Non-pigmented ciliary epithelial cell (primary cell): ENCODE measurements around the gene SOCS1.

Source experiments
- DNase-seq: peaks from one replicate; pipeline ENCODE4 v3.0.0-alpha.2; 2010; ENCODE audit warnings: low read depth

The SOCS1 gene

DNA sequence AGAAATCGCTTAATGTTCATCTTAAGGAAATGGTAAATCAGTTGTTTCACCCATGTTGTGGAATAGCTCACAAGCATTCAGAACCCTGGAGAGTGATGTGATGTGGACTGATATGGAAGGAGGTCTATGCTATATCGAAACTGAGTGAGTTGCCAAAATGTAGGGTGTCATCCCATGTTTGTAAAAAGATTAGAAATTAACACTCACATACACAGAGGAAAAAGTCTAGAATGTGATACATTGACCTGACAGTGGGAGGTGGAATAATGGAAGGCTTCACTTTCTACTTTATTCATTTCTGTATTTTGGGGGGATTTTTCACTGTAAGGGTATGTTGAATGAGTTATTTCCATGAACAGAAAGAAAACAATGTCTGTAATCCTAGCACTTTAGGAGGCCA, 29.8 kb upstream of the SOCS1 start:
- no peak for DNase-seq

DNA sequence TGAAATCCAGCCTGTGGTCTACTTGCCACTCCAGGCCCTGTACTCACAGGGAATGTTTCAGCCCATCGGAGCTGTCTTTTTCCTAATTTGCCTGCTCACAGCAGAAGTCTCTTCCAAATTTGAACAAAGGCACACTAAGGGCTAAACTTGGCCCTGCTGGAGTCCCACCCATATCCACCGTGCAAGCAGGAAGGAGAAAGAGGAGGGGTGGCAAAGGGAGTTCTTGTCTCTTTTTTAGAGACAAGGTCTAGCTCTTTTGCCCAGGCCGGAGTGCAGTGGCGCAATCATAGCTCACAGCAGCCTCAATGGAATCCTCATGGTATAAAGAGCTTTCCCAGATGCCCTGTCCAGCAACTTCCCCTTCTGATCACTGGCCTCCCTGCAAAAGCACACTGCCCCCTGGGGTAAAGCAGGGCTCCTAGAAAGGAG, 27.8 kb upstream of the SOCS1 start:
- DNase-seq = no peak

DNA sequence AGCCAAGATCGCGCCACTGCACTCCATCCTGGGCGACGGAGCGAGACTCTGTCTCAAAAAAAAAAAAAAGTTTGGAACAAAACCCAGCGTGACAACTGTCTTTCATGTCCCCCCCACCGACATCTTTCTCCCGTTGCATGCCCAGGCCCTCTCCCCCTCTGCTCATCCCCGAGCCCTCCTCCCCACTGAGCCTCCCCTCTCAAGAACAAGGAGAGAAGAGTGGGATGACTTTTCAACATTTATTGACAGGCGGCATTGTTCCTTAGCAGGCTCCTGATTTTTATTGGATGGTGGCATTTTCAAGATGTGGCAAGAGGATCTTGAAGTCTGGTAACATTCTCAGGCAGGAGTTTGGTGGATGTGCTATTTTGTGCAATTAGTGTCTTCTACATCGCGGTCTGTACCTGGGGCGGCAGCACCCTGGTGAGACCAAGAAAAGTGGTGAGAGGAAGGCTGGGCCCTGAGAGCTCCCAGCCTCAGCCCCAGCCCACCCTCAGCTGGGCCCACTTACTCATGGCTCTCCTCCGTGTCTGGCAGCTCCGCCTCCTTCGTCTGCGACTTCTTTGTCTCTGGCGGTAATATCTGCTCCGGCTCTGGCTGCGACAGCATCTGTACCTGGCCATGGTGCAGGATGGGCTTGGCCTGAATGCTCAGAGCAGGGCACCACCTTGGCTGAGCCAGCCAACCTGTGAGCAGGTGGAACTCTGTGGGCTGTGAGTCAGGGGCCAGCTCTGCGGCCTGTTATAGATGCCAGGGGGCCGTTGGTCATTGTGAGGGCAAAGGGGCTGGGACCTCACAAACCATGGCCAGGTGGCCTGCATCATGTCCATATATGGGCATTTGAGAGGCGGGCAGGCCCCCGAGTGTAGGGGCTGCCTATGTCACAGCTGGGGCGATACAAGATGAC, 24.9 kb upstream of the SOCS1 start, which contains the start of gene PRM1:
TSS of gene PRM1 (minus strand) at position 715 of the 907 bp plus-strand sequence. CDS start at position 623, 92 bp downstream.
- DNase-seq = no peak

DNA sequence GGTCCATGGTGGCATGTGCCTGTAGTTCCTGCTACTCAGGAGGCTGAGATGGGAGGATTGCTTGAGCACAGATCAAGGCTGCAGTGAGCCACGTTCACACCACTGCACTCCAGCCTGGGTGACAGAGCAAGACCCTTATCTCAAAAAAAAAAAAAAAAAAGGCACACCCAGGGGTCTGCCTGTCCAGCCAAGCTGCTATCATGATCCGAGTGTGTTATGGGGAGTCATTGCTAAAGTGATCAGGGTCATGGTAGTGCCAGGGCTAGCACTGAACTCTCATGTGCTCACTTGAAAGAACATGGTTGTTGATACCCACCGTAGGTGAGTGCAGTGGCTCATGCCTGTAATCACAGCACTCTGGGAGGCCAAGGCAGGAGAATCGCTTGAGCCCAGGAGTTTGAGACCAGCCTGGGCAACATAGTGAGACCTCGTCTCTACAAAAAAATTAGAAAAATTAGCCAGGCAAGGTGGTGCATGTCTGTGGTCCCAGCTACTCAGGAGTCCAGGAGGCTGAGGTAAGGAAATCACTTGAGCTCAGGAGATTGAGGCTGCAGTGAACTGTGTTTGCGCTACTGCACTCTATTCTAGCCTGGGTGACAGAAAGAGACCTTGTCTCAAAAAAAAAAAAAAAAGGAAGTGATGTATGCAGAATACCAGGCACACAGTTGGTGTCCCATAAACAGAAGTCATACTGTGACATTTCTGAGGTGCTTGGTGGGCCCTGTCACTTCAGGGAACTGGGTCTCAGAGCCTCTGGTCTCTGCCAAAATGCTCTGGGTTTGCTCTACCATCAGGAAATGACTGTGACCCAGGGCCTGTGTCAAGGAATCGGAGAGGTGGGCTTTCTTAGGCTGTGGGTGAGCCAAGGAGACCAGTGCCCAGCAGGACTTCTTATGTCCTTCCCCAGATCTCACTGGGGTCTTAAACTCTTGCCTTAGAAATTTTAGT, 23.0 kb upstream of the SOCS1 start:
- no peak for DNase-seq

DNA sequence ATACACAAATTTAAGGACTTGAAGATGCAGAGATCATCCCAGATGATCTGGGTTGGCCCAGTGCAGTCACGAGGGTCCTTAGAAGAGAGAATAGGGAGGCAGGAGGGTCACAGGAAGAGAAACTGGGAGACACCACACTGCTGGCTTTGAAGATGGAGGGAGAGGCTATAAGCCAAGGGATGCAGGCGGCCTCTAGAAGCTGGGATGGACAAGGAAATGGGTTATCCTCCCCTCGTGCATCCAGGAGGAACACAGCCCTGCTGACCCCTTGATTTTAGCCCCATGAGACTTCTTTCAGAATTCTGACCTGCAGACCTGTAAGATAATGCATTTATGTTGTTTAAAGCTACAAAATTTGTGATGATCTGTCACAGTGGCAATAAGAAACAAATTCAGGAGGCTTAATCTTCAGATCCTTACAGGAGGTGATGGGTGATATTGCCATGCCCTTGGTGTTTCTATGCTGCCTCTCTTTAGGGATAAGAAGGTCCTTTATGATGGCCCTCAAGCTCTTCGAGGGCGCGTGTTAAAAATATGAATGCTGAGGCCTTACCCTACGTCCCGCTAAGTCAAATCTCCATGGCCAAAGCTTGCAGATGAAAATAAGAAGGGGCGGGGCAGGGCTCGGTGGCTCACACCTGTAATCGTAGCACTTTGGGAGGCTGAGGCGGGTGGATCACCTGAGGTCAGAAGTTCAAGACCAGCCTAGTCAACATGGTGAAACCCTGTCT, 21.8 kb upstream of the SOCS1 start:
- DNase-seq = no peak

DNA sequence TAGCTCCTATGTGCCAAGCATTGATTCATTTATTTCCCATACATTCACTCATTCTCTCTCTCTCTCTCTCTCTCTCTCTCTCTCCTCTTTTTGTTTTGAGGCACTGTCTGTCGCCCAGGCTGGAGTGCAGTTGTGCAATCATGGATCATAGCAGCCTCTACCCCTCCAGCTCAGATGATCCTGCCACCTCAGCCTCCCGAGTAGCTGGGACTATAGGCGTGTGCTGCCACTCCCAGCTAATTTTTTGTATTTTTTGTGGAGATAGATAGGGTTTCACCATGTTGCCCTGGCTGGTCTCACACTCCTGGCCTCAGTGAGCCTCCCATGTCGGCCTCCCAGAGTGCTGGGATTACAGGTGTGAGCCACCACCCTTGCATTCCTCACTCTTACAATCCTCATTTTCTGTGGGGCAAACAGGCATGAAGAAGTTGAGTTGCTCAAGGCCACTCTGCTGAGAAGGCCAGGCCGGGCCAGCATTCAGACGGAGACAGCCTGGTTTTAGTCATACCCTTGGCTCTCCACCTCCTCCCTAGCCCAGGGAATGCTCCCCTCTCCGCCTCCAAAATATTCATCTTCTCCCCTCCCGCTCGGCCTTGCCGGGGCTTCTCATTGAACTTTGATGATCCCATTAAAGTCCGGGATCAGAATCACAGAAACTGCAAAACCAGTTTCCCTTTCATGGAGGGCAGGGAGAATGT, 21.0 kb upstream of the SOCS1 start:
- no peak for DNase-seq

DNA sequence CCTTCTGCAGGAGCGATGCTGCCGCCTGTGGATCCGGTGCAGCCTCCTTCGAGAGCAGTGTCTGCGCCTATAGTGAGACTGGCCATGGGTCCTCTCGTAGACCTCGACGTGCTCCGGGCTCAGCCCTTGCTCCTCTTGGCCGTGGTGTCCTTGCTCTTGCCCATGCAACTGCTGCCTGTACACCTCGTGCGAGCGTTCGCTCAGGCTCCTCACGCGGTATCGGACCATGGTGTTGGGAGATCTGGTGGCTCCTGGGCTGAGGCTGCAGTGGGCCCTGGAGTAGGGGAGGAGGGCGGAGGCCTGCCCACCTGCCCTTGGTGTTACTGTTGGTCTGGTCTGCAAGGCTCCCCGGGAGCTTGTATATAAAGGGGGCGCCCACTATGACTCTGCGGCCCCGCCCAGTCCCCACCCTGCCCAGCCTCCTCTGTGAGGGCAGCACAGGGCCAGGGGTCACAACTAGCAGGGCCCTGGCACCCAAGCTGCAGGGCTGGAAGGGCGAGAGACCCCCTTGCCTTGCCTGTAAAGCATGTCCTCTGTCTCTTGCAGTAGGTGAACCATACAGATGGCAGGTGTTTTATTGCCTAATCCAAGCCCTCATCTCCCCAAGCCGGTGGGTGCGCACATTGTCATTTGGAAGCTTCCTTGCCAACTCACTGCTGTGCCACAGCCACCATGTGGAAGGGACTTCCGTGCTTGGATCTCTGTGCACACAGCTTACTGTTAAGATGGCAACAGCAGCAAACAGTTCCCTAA, 20.3 kb upstream of the SOCS1 start, which contains the start of gene PRM2:
TSS of gene PRM2 (minus strand) at position 338 of the 753 bp plus-strand sequence. CDS start at position 228, 110 bp downstream.
- no peak for DNase-seq

DNA sequence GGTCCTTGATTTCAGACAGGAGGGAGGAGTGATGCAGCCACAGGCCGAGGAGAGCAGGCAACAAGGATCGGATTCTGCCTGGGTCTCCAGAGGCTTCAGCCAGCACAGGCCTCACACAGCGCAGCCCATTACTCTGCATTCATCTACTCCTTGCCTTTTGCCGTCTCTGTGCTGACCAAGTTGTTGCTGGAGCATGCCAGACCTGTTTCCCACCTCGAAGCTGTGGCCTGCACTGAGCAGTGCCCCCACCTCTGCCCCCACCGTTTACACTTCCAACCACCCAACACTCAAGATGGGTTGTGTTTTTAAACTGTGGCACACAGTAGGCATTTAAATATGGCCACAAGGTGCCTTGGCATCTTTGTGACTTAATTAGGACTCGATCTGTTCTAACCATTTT, 19.0 kb upstream of the SOCS1 start:
- DNase-seq = no peak

DNA sequence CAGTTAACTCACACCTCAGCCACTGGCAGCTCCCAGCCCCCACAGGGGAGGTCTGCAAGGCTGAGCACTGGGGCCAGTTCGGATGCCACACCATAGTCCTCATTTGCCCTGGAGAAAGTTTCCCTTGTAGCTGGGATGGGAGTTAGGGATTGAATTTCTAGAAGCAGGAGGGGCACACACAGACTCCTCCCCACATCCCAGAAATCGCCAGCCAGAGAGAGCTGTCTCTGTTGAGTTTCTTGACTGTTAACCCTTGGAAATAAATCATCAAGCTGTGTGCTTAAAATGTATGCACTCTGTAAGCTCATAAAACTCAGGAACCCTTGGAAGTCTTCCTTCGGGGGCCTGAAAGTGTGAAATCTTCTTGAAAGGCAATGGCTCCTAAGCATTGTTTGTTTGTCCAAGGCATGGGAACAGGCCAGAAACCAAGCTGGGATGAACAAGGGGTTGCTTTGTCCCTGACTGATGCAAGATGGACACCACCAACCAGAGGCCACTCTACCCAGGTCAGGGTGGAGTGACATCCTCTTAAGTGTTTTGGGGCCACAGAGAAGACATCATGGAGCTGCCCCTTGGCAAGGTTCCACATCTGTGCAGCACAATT, 17.8 kb upstream of the SOCS1 start:
- DNase-seq = no peak

DNA sequence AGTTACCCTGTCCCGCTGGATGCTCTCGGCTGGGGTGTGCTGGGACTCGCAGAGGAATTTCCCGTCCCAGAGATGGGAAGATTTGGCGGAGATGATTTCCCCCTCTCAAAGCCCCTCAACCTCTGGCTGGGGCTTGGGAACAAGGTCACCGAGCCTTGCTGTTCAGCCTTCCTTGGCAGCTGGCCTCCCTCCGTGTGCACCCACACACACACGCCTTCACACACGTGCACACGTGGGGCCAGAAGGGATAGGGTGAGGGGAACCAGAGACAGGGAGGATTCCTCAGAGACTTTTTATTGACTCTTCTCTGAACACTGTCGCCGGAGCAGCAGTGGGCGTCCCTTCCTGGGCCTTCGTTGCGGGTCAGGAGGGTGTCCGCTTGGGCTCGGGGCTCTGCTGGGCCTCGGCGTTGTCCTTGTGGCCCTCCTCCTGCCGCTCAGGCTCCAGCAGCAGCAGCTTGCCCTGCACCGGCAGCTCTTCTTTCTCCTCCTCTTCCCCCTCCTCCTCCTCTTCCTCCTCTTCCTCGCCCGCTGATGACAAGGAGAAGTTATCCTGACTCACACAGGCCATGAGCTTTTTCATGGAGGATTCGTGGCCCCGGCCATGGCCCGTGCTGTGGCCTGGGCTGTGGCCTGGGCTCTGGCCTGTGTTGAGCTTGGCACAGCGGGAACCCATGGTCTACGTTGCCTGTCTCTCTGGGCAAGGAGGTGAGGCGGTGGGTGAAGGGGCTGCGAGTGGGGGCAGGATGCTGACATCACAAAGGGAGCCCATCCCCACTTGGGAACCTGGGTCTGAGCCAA, 17.1 kb upstream of the SOCS1 start, which contains the start of gene PRM3:
TSS of gene PRM3 (minus strand) at position 709 of the 800 bp plus-strand sequence. CDS start at position 675, 34 bp downstream.
- no peak for DNase-seq

DNA sequence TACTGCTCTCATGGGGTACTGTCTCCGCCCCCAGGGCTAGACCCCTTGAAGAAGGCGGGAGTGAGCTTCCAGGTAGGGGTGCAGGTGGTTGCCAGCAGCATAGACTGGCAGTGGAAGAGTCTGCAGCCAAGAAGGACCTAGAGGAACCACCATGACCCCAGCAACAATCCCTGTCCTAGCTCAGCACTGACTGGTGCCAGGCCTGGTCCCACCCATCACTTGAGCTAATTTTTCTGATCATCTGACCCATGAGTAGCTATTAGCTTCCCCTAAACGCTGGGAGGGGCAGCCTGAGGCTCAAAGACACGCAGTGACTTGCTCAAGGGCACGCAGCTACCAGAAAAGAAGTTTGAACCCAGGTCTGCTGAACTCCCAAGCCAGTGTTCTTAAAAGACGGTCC, 16.5 kb upstream of the SOCS1 start:
- no peak for DNase-seq

DNA sequence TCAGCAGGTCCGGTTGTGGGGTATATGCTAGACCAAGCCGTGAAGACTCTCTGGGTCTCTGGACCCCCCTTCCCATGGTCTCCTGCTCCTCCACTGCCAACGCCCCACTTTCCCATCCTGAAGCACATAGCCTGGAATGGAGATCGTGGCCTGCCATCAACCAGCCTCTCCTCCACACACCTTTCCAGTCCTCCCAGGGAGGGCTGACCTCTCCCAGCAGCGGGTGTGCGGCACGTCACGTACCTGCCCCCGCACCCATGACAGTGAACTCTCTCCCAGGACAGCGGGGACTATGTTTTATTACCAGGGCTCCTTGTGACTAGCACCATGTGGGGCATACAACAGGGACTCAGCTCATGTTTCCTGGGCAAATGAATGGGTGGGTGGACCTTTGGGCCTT, 15.6 kb upstream of the SOCS1 start:
- DNase-seq = no peak

DNA sequence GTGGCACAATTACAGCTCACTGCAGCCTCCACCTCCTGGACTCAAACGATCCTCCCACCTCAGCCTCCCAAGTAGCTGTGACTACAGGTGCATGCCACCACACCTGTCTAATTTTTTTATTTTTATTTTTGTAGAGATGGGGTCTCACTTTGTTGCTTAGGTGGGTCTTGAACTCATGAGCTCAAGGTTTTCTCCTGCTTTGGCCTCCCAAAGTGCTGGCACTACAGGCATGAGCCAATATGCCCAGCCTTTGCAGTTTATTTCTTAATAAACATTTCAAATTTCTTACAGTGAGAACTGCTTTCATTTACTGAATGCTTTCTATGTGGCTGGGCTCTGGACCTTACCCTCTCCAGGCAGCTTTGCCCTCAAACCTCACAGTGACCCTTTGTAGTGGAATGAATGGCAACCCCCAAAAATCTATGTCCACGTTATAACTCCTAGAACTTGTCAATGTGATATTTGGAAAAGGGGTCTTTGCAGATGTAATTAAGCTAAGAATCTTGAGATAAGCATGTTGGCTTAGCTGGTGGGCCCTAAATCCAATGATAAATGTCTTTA, 14.7 kb upstream of the SOCS1 start:
- DNase-seq = no peak

DNA sequence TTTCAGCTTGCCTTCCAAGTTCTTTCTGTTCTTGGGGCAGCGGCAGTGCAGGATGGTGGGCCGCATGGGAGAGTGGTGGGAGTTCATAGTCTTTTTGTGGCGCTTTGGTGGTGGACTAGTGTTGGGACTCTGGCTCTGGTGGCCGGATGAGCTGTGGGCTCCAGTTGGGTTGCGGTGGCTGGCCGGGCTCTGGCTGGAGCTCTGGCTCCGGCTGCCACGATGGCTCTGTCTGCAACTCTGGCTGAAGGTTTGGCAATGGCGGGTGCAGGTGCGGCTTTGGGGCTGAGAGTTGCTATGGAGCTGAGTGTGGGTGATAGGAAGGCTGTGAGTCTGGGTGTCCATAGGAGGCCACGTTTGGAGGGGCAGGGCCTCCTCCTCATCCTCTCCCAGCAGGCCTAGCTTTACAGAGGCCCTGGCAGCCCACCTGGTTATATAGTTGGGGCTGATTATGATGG, 12.9 kb upstream of the SOCS1 start, which contains the start of gene TNP2:
TSS of gene TNP2 (minus strand) at position 405 of the 455 bp plus-strand sequence. CDS start at position 342, 63 bp downstream.
- no peak for DNase-seq

DNA sequence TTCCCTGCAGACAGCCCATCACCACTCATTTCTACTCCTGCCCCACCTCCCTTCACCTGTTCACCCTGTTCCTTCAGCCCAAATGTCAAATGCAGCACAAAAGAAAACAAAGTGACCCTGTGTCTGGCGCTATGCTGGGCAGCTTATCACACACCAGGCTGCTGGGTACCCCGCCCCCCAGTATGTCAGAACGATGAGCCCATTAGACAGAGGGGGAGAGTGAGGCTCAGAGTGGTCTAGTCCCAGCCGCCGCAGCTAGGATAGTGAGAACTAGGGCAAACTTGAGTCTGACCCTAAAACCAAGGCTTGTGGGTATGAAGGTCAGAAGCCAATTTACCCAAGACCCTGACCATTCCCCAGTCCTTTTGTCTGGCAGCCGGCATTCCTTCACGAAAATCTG, 9.1 kb upstream of the SOCS1 start:
- DNase-seq = no peak

DNA sequence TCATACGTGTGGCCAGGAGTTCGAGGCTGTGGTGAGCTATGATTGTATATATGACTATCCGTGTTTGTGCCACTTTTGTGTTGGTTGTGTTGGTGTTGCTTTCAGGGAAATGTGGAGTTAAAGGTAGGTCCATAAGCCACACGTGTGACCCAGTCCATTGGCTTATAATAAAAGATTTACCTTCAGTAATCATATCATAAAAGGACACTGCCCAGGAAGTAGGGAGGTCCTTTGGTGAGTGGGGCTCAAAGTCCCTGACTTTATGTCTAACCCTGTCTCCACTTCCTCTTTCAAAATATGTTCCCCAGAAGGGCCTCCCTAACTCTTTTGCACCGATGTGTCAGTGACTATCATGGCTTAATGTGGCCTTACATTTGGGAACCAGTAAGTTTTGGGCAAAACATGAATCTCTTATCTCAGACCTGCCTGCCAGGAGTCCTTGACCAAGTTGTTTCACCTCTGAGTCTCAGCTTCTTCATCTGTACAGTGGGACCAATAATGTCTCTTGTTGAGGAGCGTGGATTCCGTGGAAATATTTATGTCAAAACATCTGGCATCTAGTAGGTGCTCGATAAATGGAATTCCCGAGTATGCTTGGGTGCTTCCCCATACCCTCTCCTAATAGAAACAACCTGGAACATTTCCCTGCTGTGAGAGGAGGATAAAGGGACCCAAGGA, 8.3 kb upstream of the SOCS1 start:
- DNase-seq = no peak

DNA sequence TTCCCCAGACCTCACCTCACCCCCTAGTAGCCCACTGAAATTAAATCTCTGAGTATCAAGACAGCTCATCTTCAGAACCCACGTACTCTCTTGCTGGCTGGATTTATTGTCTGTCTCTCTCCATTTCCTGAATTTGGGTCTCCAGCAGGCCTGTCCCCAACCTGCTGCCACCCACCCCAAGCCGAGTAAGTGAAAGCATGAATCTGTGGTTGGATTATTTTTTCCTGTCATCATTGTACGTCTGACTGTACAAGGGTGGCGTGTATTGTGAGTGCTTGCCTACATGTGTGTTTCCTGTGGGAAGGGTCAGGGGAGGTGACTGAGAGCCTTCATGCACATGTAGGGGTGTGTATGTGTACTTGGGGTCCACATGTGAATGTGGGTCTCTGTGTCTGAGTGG, 7.7 kb upstream of the SOCS1 start:
- no peak for DNase-seq

DNA sequence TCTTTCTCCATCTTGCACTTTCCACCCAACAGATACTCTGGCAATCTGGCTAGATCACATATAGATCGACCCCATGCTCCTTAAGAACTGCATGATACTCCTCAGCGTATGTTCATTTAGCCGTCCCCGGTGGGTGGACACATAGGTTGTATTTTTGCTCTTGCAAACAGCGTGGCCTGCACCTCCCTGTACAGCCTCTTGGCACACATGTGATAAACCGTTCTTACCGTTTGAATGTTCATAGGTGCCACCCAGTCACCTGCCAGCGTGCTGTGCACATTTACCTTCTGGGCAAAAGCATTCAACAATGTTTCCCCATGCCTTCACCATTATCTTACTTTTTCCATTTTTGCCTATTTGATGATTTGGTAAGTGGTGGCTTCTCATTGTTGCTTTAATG, 6.9 kb upstream of the SOCS1 start:
- DNase-seq = no peak
